Endothelial cell of umbilical vein (primary cell): ENCODE data around the gene ANKFN1. TPM values are rescaled to one million over a fixed set of nuclear protein-coding genes. Genes with fewer than 3 reads are reported as not detected.

Source experiments
- BruUV-seq: library from RNA; stranded (reverse); fragments of 400-500 nt; replicated peaks from 2 replicates; lab custom pipeline; 2021; lab: Mats Ljungman, UMichigan
- CTCF ChIA-PET: fragments of 300-600, 350-600 bp; sonication (Branson Sonifier 250); formaldehyde crosslinking; loops from one replicate; lab custom pipeline; 2021; ENCODE audit warnings: antibody characterized with exemption, inconsistent platforms; lab: Charles Lee
- POLR2A ChIA-PET: fragments of 300-600, 350-600 bp; sonication (Branson Sonifier 250); formaldehyde crosslinking; loops from one replicate; lab custom pipeline; 2021; ENCODE audit warnings: antibody characterized with exemption, inconsistent platforms; lab: Charles Lee
- DNase-seq: peaks from one replicate; pipeline ENCODE4 v3.0.0-alpha.2; 2011; ENCODE audit warnings: low read depth, low spot score
- FAIRE-seq: peaks from 2 replicates; lab custom pipeline; 2011; peaks lifted over from hg19 to GRCh38; lab: Jason Lieb, UNC
- H2AFZ ChIP-seq: 2 replicates; pipeline ENCODE4 v1.6.0; 2012; ENCODE audit warnings: low read depth, low read length, control low read depth, inconsistent platforms
- H3K27ac ChIP-seq: 2 replicates; pipeline ENCODE4 v1.5.1; 2011; ENCODE audit warnings: low read depth, mild to moderate bottlenecking, control low read depth, low read length, moderate library complexity; ENCODE audit not compliant: insufficient read depth
- H3K27me3 ChIP-seq, 2 experiments: 2 replicates each; pipeline versions ENCODE4 v1.6.0 to v1.6.1; 2011; ENCODE audit warnings: low read length in 2 of 2, mixed read lengths in 1 of 2; ENCODE audit not compliant: control insufficient read depth in 2 of 2, insufficient read depth in 2 of 2
- H3K36me3 ChIP-seq, 2 experiments: 2 replicates in 1 of 2; 3 replicates in 1 of 2; pipeline ENCODE4 v1.5.1; 2011; ENCODE audit warnings: low read length in 2 of 2, mild to moderate bottlenecking in 1 of 2, moderate library complexity in 1 of 2; ENCODE audit not compliant: control insufficient read depth in 2 of 2, insufficient read depth in 2 of 2; ENCODE audit errors: extremely low read depth in 1 of 2
- H3K4me1 ChIP-seq: 3 replicates; pipeline ENCODE4 v1.5.1; 2011; ENCODE audit warnings: mild to moderate bottlenecking, low read length; ENCODE audit not compliant: control insufficient read depth, insufficient read depth; ENCODE audit errors: extremely low read depth
- H3K4me2 ChIP-seq: 2 replicates; pipeline ENCODE4 v1.6.1; 2011; ENCODE audit warnings: low read length, control low read depth, mixed read lengths; ENCODE audit not compliant: insufficient read depth
- H3K4me3 ChIP-seq, 3 experiments: fragments of 200-600 bp in 1 of 3; sonication (generic), shearing (Covaris generic) in 1 of 3; replicated peaks in 1 of 3; 2 replicates each; pipeline ENCODE4 v1.5.1; 2011 to 2016; ENCODE audit warnings: control low read depth in 3 of 3, low read length in 3 of 3, mild to moderate bottlenecking in 2 of 3, inconsistent platforms in 1 of 3, low read depth in 1 of 3, moderate library complexity in 1 of 3; ENCODE audit not compliant: insufficient read depth in 1 of 3
- H3K79me2 ChIP-seq: 2 replicates; pipeline ENCODE4 v1.6.0; 2012; ENCODE audit warnings: low read length, inconsistent platforms; ENCODE audit not compliant: control insufficient read depth, insufficient read depth
- H3K9ac ChIP-seq: replicated peaks from 2 replicates; pipeline ENCODE3; 2011; ENCODE audit warnings: low read length, control low read depth; ENCODE audit not compliant: insufficient read depth; ENCODE audit errors: extremely low read depth
- H3K9me1 ChIP-seq: replicated peaks from 3 replicates; pipeline ENCODE4 v1.6.0; 2011; ENCODE audit warnings: mild to moderate bottlenecking, low read length; ENCODE audit not compliant: control insufficient read depth, insufficient read depth; ENCODE audit errors: extremely low read depth
- H3K9me3 ChIP-seq: replicated peaks from 2 replicates; pipeline ENCODE4 v1.5.1; 2012; ENCODE audit warnings: low read length, inconsistent platforms; ENCODE audit not compliant: control insufficient read depth, insufficient read depth
- H4K20me1 ChIP-seq: replicated peaks from 2 replicates; pipeline ENCODE3; 2011; ENCODE audit warnings: mild to moderate bottlenecking, low read length; ENCODE audit not compliant: control insufficient read depth, insufficient read depth; ENCODE audit errors: extremely low read depth
- EZH2 ChIP-seq: IDR thresholded peaks from 2 replicates; pipeline ENCODE4 v1.6.1; 2012; ENCODE audit warnings: borderline replicate concordance, low read depth, mild to moderate bottlenecking, moderate library complexity, low read length, inconsistent platforms; ENCODE audit not compliant: severe bottlenecking
- FOS ChIP-seq: IDR thresholded peaks from 2 replicates; pipeline ENCODE4 v1.6.1; 2011; ENCODE audit warnings: mild to moderate bottlenecking, low read length, moderate library complexity, borderline replicate concordance; ENCODE audit not compliant: insufficient read depth
- GATA2 ChIP-seq: IDR thresholded peaks from 2 replicates; pipeline ENCODE4 v1.7.0; 2011; ENCODE audit warnings: low read depth, mild to moderate bottlenecking, moderate library complexity, mixed read lengths, low read length; ENCODE audit not compliant: insufficient read length, insufficient read depth
- JUN ChIP-seq: IDR thresholded peaks from 2 replicates; pipeline ENCODE4 v1.6.1; 2011; ENCODE audit warnings: borderline replicate concordance, low read depth; ENCODE audit not compliant: insufficient read length, insufficient read depth
- MYC ChIP-seq: IDR thresholded peaks from one replicate; pipeline ENCODE4 v1.6.1; 2011; ENCODE audit warnings: mild to moderate bottlenecking, low read depth, low read length
- POLR2A ChIP-seq: IDR thresholded peaks from 2 replicates; pipeline ENCODE4 v1.6.1; 2012; ENCODE audit warnings: low read depth, mild to moderate bottlenecking, control low read depth, low read length
- POLR2AphosphoS5 ChIP-seq: IDR thresholded peaks from 2 replicates; pipeline ENCODE4 v1.6.1; 2012; ENCODE audit warnings: low read depth, mild to moderate bottlenecking, control low read depth, low read length, moderate library complexity; ENCODE audit not compliant: insufficient read depth
- dilution Hi-C: fragments of 300-500 bp; cut with MboI; formaldehyde crosslinking; loops from one replicate; pipeline ENCODE4 v1.15.0; 2019; ENCODE audit warnings: low sequenced_read_pairs; ENCODE audit not compliant: extremely low pct_ligation_motif_present
- intact Hi-C: fragments of 100-400 bp; cut with micrococcal nuclease; formaldehyde crosslinking; loops from one replicate; pipeline ENCODE4 v1.10.0; 2022
- polyA plus RNA-seq, 4 experiments: library from polyadenylated mRNA; depleted of rRNA in 3 of 4; stranded (reverse) in 3 of 4; unstranded in 1 of 4; fragments of >200 nt; gene quantifications; 2 replicates each; pipeline versions ENCODE4 v1.2.1 to v1.2.3, GENCODE V29; 2011 to 2012; ENCODE audit warnings: missing spikeins in 1 of 4
- total RNA-seq: library from RNA; stranded (reverse); gene quantifications from 2 replicates; pipeline ENCODE4 v1.2.3, GENCODE V29; 2021
- TF ChIP-seq, protein P1 (sequence below): IDR thresholded peaks from 2 replicates; pipeline ENCODE4 v1.6.1; 2011; ENCODE audit not compliant: insufficient read depth, insufficient read length
- TF ChIP-seq, protein P2 (sequence below), 2 donors: IDR thresholded peaks; 1 replicate in 1 of 2; 2 replicates in 1 of 2; pipeline ENCODE4 v1.5.1; 2011; ENCODE audit warnings: low read length in 2 of 2, mild to moderate bottlenecking in 2 of 2, moderate library complexity in 2 of 2, control low read depth in 1 of 2, inconsistent platforms in 1 of 2, low read depth in 1 of 2; ENCODE audit not compliant: insufficient read depth in 1 of 2; ENCODE audit errors: extremely low read depth in 1 of 2

Gene ANKFN1
- total and polyA plus RNA-seq, 2 donors (not counting 3 experiments of a cell fraction or from before 2014, with no cell fraction given) = 0.15 TPM; not detected in 1

DNA sequence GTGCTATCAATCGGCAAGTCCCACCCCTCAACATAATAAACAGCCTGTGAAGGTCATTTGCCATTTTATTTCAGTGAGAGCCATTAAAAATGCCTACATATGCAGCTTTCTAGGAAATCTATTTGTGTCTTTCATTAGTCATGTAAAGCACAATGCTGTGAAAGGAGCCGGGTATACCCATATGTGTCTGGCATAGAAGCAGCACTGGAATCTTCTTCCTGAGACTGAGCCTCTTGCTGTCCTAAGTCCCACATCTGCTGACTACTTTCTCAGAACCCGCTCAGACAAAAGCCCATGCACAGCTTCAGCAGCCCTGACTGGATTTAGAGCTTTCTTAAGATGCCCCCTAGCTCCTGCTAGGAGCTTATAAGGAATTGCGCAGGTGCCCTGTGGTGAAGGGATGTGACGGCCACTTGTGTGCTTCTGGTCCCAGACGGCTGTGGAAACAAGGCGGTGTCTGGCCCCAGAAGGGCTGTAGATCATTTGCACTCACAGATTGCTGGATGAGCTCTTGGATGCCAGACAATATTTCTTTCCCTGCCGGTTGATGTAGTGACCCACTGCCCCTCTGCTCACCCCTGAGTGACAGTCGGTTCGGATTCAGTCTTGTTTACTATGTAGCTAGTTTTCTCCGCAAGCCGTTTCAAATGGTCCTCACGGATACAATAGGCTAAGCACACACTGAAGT lies 172.2 kb downstream of the ANKFN1 start:
- FAIRE-seq (no peak), DNase-seq (no peak)
- Histone ChIP-seq H3K4me3 (no peak overlapping the region), H3K36me3 (no peaks in the 10 kb centered on the region), H3K9me3 (no peaks in the 10 kb centered on the region), H3K27me3 (peaks cover 24 to 27% of the 10 kb centered on the region in 2 experiments), H2AFZ (no peak overlapping the region), H4K20me1 (no peaks in the 10 kb centered on the region), H3K27ac (no peak overlapping the region), H3K4me2 (no peak overlapping the region), H3K4me1 (no peaks in the 10 kb centered on the region), H3K79me2 (no peaks in the 10 kb centered on the region), H3K9me1 (no peaks in the 10 kb centered on the region), H3K9ac (no peak overlapping the region)
- ChIA-PET CTCF (interaction anchor here (1.2 to 1.7 kb wide), 2 partner anchors 390 to 455 kb away, joined by 4 to 5 read pairs; no protein-coding TSS in a partner anchor), POLR2A (no interaction called here)
- no TSS peak for BruUV-seq
- dilution Hi-C loops (no loop called here), intact Hi-C loops (no loop called here)
- TF ChIP-seq FOS (no peak), POLR2AphosphoS5 (no peak), POLR2A (no peak)
- TF ChIP-seq, protein P1, sequence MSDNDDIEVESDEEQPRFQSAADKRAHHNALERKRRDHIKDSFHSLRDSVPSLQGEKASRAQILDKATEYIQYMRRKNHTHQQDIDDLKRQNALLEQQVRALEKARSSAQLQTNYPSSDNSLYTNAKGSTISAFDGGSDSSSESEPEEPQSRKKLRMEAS = no peak

DNA sequence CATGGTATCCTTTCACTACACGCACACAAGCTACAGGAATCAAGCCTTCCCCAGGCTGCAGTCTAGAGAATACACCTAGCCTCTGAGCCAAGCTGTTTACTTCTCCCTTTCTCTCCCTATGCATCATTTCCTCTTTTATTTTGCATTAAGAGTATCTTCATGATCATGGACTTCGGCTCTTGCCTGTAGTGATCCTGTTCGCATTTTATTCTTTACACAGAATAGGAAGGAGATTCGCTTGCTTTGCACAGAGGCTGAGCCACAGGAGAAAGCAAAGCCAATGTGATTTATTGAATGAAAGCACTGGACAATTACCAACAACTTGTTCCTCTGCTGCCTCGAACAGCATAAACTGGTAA lies 172.7 kb downstream of the ANKFN1 start:
- CTCF ChIA-PET = interaction anchor here (1.7 kb wide), 1 partner anchor 390 kb away, joined by 5 read pairs; no protein-coding TSS in a partner anchor
- no TSS peak for BruUV-seq

More for the DNA sequence above, 172.7 kb downstream of the ANKFN1 start:
- DNase-seq = no peak
- no peaks in the 10 kb centered on the region for H3K9me1 ChIP-seq
- POLR2A ChIA-PET = no interaction called here
- intact Hi-C loops = no loop called here
- TF ChIP-seq MYC (no peak), JUN (no peak), POLR2A (no peak), FOS (no peak), POLR2AphosphoS5 (no peak), GATA2 (no peak), EZH2 (no peak)
- TF ChIP-seq, protein P1 = no peak
- TF ChIP-seq, protein P2, sequence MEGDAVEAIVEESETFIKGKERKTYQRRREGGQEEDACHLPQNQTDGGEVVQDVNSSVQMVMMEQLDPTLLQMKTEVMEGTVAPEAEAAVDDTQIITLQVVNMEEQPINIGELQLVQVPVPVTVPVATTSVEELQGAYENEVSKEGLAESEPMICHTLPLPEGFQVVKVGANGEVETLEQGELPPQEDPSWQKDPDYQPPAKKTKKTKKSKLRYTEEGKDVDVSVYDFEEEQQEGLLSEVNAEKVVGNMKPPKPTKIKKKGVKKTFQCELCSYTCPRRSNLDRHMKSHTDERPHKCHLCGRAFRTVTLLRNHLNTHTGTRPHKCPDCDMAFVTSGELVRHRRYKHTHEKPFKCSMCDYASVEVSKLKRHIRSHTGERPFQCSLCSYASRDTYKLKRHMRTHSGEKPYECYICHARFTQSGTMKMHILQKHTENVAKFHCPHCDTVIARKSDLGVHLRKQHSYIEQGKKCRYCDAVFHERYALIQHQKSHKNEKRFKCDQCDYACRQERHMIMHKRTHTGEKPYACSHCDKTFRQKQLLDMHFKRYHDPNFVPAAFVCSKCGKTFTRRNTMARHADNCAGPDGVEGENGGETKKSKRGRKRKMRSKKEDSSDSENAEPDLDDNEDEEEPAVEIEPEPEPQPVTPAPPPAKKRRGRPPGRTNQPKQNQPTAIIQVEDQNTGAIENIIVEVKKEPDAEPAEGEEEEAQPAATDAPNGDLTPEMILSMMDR (IDR thresholded peaks at IDR 0.05; ENCODE audit: extremely low read depth in 1 of 2, insufficient read depth in 1 of 2, low read depth in 1 of 2, low read length in 2 of 2) = no peak
- no peak overlapping the region for H3K9ac ChIP-seq
- H3K27me3 ChIP-seq = peaks cover 21 to 22% of the 10 kb centered on the region in 2 experiments
- H3K9me3 ChIP-seq = no peaks in the 10 kb centered on the region
- H3K4me3 ChIP-seq = no peak overlapping the region
- H2AFZ ChIP-seq = no peak overlapping the region
- H3K79me2 ChIP-seq = no peaks in the 10 kb centered on the region
- H3K27ac ChIP-seq = no peak overlapping the region
- no peaks in the 10 kb centered on the region for H3K4me1 ChIP-seq
- no peaks in the 10 kb centered on the region for H4K20me1 ChIP-seq
- no peak overlapping the region for H3K4me2 ChIP-seq
- no peaks in the 10 kb centered on the region for H3K36me3 ChIP-seq
- no peak for FAIRE-seq
- dilution Hi-C loops = no loop called here
